B cell (primary cell): ENCODE measurements around the gene PDE4C. TPM values are rescaled to one million over a fixed set of nuclear protein-coding genes. Genes with fewer than 3 reads are reported as not detected.

ENCODE experiments used
- ATAC-seq: fragments of 200-7000 bp; cut with Tn5 transposase; one replicate; pipeline ENCODE4 v1.10.0; 2021; ENCODE audit warnings: low read depth, mild to moderate bottlenecking, moderate number of reproducible peaks, moderate library complexity
- CTCF ChIA-PET: fragments of 350-600 bp; sonication (Branson Sonifier 250); formaldehyde crosslinking; loops from one replicate; lab custom pipeline; 2021; ENCODE audit warnings: antibody characterized with exemption, inconsistent platforms; lab: Charles Lee
- POLR2A ChIA-PET: fragments of 350-600 bp; sonication (Branson Sonifier 250); formaldehyde crosslinking; loops from one replicate; lab custom pipeline; 2021; ENCODE audit warnings: antibody characterized with exemption; lab: Charles Lee
- DNase-seq: peaks from one replicate; pipeline ENCODE4 v3.0.0; 2013
- H2AFZ ChIP-seq: 2 replicates; pipeline ENCODE4 v1.6.1; 2012; ENCODE audit warnings: mild to moderate bottlenecking, low read depth, low read length; ENCODE audit not compliant: insufficient read depth, poor library complexity, severe bottlenecking
- H3K27ac ChIP-seq, 2 donors: 1 replicate in 1 of 2; 2 replicates in 1 of 2; pipeline ENCODE4 v1.5.1; 2012 to 2013; ENCODE audit warnings: low read length in 2 of 2, mild to moderate bottlenecking in 2 of 2, moderate library complexity in 1 of 2
- H3K27me3 ChIP-seq, 4 experiments: fragments of 200-600 bp in 1 of 4; sonication (generic) in 1 of 4; replicated peaks in 1 of 4; 1 replicate in 2 of 4; 2 replicates in 2 of 4; pipeline versions ENCODE4 v1.6.1 to v1.7.0; 2013 to 2016; ENCODE audit warnings: low read length in 3 of 4, mild to moderate bottlenecking in 2 of 4, mixed read lengths in 1 of 4, moderate library complexity in 1 of 4; ENCODE audit not compliant: insufficient read depth in 4 of 4, control insufficient read depth in 3 of 4; ENCODE audit errors: control extremely low read depth in 1 of 4
- H3K36me3 ChIP-seq, 2 experiments: replicated peaks in 1 of 2; 1 replicate in 1 of 2; 2 replicates in 1 of 2; pipeline versions ENCODE4 v1.6.1 to v1.7.1; 2013; ENCODE audit warnings: low read length in 1 of 2; ENCODE audit not compliant: insufficient read depth in 2 of 2, control insufficient read depth in 1 of 2; ENCODE audit errors: control extremely low read depth in 1 of 2, extremely low read depth in 1 of 2
- H3K4me1 ChIP-seq, 2 donors: fragments of 200-600 bp in 1 of 2; sonication (generic) in 1 of 2; 1 replicate in 1 of 2; 2 replicates in 1 of 2; pipeline versions ENCODE4 v1.5.1 to v1.6.1; 2013 to 2017; ENCODE audit warnings: low read length in 2 of 2; ENCODE audit not compliant: control insufficient read depth in 2 of 2, insufficient read depth in 2 of 2
- H3K4me2 ChIP-seq: replicated peaks from 2 replicates; pipeline ENCODE3; 2012; ENCODE audit warnings: mild to moderate bottlenecking, low read depth, low read length; ENCODE audit not compliant: poor library complexity, severe bottlenecking
- H3K4me3 ChIP-seq, 5 experiments: fragments of 200-600 bp in 1 of 5; sonication (generic) in 1 of 5; 1 replicate in 3 of 5; 2 replicates in 2 of 5; pipeline versions ENCODE4 v1.5.1 to v1.7.0; 2011 to 2016; ENCODE audit warnings: low read length in 4 of 5, mild to moderate bottlenecking in 4 of 5, low read depth in 2 of 5, control low read depth in 1 of 5, moderate library complexity in 1 of 5; ENCODE audit not compliant: insufficient read depth in 1 of 5; ENCODE audit errors: control extremely low read depth in 1 of 5, extremely low read depth in 1 of 5
- H3K79me2 ChIP-seq: fragments of 200-600 bp; sonication (generic); one replicate; pipeline ENCODE4 v1.6.0; 2016; ENCODE audit warnings: low read length; ENCODE audit not compliant: control insufficient read depth, insufficient read depth
- H3K9ac ChIP-seq: fragments of 200-600 bp; sonication (generic); 2 replicates; pipeline ENCODE4 v1.6.1; 2017; ENCODE audit warnings: mild to moderate bottlenecking, low read length, moderate library complexity
- H3K9me3 ChIP-seq, 3 donors: one replicate each; pipeline versions ENCODE4 v1.6.1 to v1.7.1; 2013; ENCODE audit warnings: low read length in 2 of 3; ENCODE audit not compliant: control insufficient read depth in 2 of 3, insufficient read depth in 1 of 3; ENCODE audit errors: control extremely low read depth in 1 of 3
- H4K20me1 ChIP-seq: 2 replicates; pipeline ENCODE4 v1.6.0; 2012; ENCODE audit warnings: mild to moderate bottlenecking, low read length; ENCODE audit not compliant: insufficient read depth, control insufficient read depth, poor library complexity, severe bottlenecking
- H3K27ac Mint-ChIP-seq: one replicate; pipeline ENCODE4 v1.8.0; 2021; ENCODE audit warnings: mixed read lengths
- H3K27me3 Mint-ChIP-seq: one replicate; pipeline ENCODE4 v1.8.0; 2021; ENCODE audit warnings: mixed read lengths
- H3K4me1 Mint-ChIP-seq: one replicate; pipeline ENCODE4 v1.8.0; 2021; ENCODE audit warnings: mixed read lengths
- H3K4me3 Mint-ChIP-seq: one replicate; pipeline ENCODE4 v1.8.0; 2021; ENCODE audit warnings: mixed read lengths
- H3K9me3 Mint-ChIP-seq: one replicate; pipeline ENCODE4 v1.8.0; 2022; ENCODE audit warnings: mixed read lengths; ENCODE audit not compliant: insufficient read depth
- CTCF ChIP-seq: fragments of 200-600 bp; IDR thresholded peaks from one replicate; pipeline ENCODE4 v1.8.0; 2022; ENCODE audit warnings: antibody characterized with exemption, mild to moderate bottlenecking
- EZH2 ChIP-seq: IDR thresholded peaks from 2 replicates; pipeline ENCODE4 v1.6.1; 2012; ENCODE audit warnings: borderline replicate concordance, low read depth, mild to moderate bottlenecking, moderate library complexity, low read length; ENCODE audit not compliant: insufficient read depth, poor library complexity, severe bottlenecking
- WGBS: methylation state at CpG from one replicate; pipeline ENCODE4 v1.1.5; 2013; ENCODE audit warnings: missing lambda C conversion rate; ENCODE audit not compliant: insufficient coverage; 5-methylcytosine and 5-hydroxymethylcytosine counted together
- intact Hi-C: fragments of 100-400 bp; cut with micrococcal nuclease; formaldehyde crosslinking; loops from one replicate; pipeline ENCODE4 v1.10.0; 2022
- polyA plus RNA-seq: library from polyadenylated mRNA; depleted of rRNA; stranded (reverse); fragments of >200 nt; gene quantifications from 2 replicates; pipeline ENCODE4 v1.2.3, GENCODE V29; 2012
- total RNA-seq, 2 donors: library from RNA; stranded (reverse); fragments of 120-200 nt in 1 of 2; gene quantifications; 1 replicate in 1 of 2; 2 replicates in 1 of 2; pipeline versions ENCODE4 v1.2.3 to v1.2.4, GENCODE V29; 2013 to 2022

Gene PDE4C
- total and polyA plus RNA-seq, 2 donors (not counting 1 experiment from before 2014, with no cell fraction given) = not detected

GRCh38 chr19:18274781-18275356 is 48.6 kb upstream of the PDE4C start:
- Histone ChIP-seq H3K27me3 (no peaks in the 10 kb centered on the region), H3K4me3 (no peak overlapping the region), H3K4me2 (peak overlapping the region; percentile 3), H3K9me3 (peaks cover 0 to 3% (median 0%) of the 10 kb centered on the region in 3 donors), H3K79me2 (peaks cover 84% of the 10 kb centered on the region), H3K36me3 (peaks cover 0 to 41% of the 10 kb centered on the region in 2 experiments), H3K27ac (no peak overlapping the region), H3K4me1 (peaks cover 11 to 33% of the 10 kb centered on the region in 2 donors), H3K9ac (no peak overlapping the region), H4K20me1 (peaks cover 97% of the 10 kb centered on the region), H2AFZ (no peak overlapping the region)
- H3K4me3 Mint-ChIP-seq = no peak overlapping the region
- intact Hi-C loops = no loop called here
- CTCF ChIA-PET = interaction anchor here (0.9 to 1.8 kb wide), 6 partner anchors 20 to 83 kb away, joined by 3 to 15 read pairs (median 5); a partner anchor contains a TSS
- POLR2A ChIA-PET = interaction anchor here (0.9 to 1.8 kb wide), 5 partner anchors 17 to 54 kb away, joined by 3 to 7 read pairs (median 5); partner anchors contain the start of gene LSM4
- no peaks in the 10 kb centered on the region for H3K27me3 Mint-ChIP-seq
- H3K4me1 Mint-ChIP-seq = peaks cover 39% of the 10 kb centered on the region
- TF ChIP-seq EZH2 (no peak), CTCF (no peak)
- H3K9me3 Mint-ChIP-seq = no peaks in the 10 kb centered on the region
- ATAC-seq = no peak
- WGBS = 91% methylated on average over 10 of the region's 13 CpGs
- no peak for DNase-seq
- no peak overlapping the region for H3K27ac Mint-ChIP-seq

- H3K36me3 ChIP-seq = peaks cover 0 to 39% of the 10 kb centered on the region in 2 experiments
- no peak within 1 kb of the TSS for H3K4me3 Mint-ChIP-seq
- no peak for TF ChIP-seq EZH2
- no peak for TF ChIP-seq CTCF
- no peak within 1 kb of the TSS for H3K9ac ChIP-seq
- POLR2A ChIA-PET = interaction anchor here (0.9 to 1.5 kb wide), 3 partner anchors 22 to 57 kb away, joined by 3 to 5 read pairs (median 4); no protein-coding TSS in a partner anchor
- H3K4me1 Mint-ChIP-seq = peaks cover 34% of the 10 kb centered on the region
- peaks cover 0 to 3% (median 0%) of the 10 kb centered on the region in 3 donors for H3K9me3 ChIP-seq
- WGBS = 94% methylated on average over 3 of the region's 9 CpGs
- intact Hi-C loops = no loop called here
- no peak within 1 kb of the TSS for H3K27ac Mint-ChIP-seq
- ATAC-seq = no peak
- no peak within 1 kb of the TSS for H3K27ac ChIP-seq
- no peaks in the 10 kb centered on the region for H3K27me3 ChIP-seq
- H2AFZ ChIP-seq = no peak within 1 kb of the TSS
- peak; percentile 72 for DNase-seq
- no peaks in the 10 kb centered on the region for H3K27me3 Mint-ChIP-seq
- peaks cover 94% of the 10 kb centered on the region for H4K20me1 ChIP-seq
- peaks cover 10 to 31% of the 10 kb centered on the region in 2 donors for H3K4me1 ChIP-seq
- H3K79me2 ChIP-seq = peaks cover 84% of the 10 kb centered on the region
- CTCF ChIA-PET = interaction anchor here (0.9 to 1.4 kb wide), 4 partner anchors 14 to 66 kb away, joined by 3 to 4 read pairs (median 3); no protein-coding TSS in a partner anchor
- H3K4me3 ChIP-seq = no peak within 1 kb of the TSS
- H3K4me2 ChIP-seq = peak within 1 kb of the TSS; percentile 3
- H3K9me3 Mint-ChIP-seq = no peaks in the 10 kb centered on the region
Observed at GRCh38 chr19:18274219-18274780, 48.1 kb upstream of the PDE4C start, which contains the start of gene IQCN. Gene IQCN, minus strand, starts transcription at chr19:18274452. Its CDS starts 4,974 bp downstream, at chr19:18269478.
